Calu3 (cell line): ENCODE measurements around the gene HEYL. TPM values are rescaled to one million over a fixed set of nuclear protein-coding genes. Genes with fewer than 3 reads are reported as not detected.

ENCODE experiments used
- BruUV-seq: library from RNA; stranded (reverse); fragments of 400-500 nt; replicated peaks from 2 replicates; lab custom pipeline; 2021; lab: Mats Ljungman, UMichigan
- CTCF ChIA-PET: fragments of 300-600 bp; sonication (Branson Sonifier 250); formaldehyde crosslinking; loops from one replicate; lab custom pipeline; 2022; ENCODE audit warnings: antibody characterized with exemption; lab: Charles Lee
- DNase-seq: peaks from one replicate; pipeline ENCODE4 v3.0.0; 2022
- H3K27ac Mint-ChIP-seq: one replicate; pipeline ENCODE4 v1.8.0; 2022; ENCODE audit warnings: mixed read lengths; ENCODE audit not compliant: unreplicated experiment
- H3K27me3 Mint-ChIP-seq: one replicate; pipeline ENCODE4 v1.8.0; 2022; ENCODE audit warnings: mixed read lengths; ENCODE audit not compliant: unreplicated experiment
- H3K36me3 Mint-ChIP-seq: one replicate; pipeline ENCODE4 v1.8.0; 2022; ENCODE audit warnings: mild to moderate bottlenecking, moderate library complexity, mixed read lengths; ENCODE audit not compliant: insufficient read depth, unreplicated experiment
- H3K4me1 Mint-ChIP-seq: one replicate; pipeline ENCODE4 v1.8.0; 2022; ENCODE audit warnings: mild to moderate bottlenecking, low read depth, mixed read lengths; ENCODE audit not compliant: unreplicated experiment
- H3K4me3 Mint-ChIP-seq: one replicate; pipeline ENCODE4 v1.8.0; 2022; ENCODE audit warnings: mild to moderate bottlenecking, low read depth, moderate library complexity, mixed read lengths; ENCODE audit not compliant: unreplicated experiment
- H3K9me3 Mint-ChIP-seq: one replicate; pipeline ENCODE4 v1.8.0; 2022; ENCODE audit warnings: low read depth, mixed read lengths; ENCODE audit not compliant: unreplicated experiment
- intact Hi-C: fragments of 100-400 bp; cut with micrococcal nuclease; formaldehyde crosslinking; loops from one replicate; pipeline ENCODE4 v1.10.0; 2022; ENCODE audit not compliant: unreplicated experiment
- total RNA-seq: library from RNA; stranded (reverse); gene quantifications from 2 replicates; pipeline ENCODE4 v1.2.3, GENCODE V29; 2022
- TF ChIP-seq, protein P1 (sequence below): fragments of 200-600 bp; IDR thresholded peaks from one replicate; pipeline ENCODE4 v1.8.0; 2022; ENCODE audit warnings: antibody characterized with exemption; ENCODE audit not compliant: unreplicated experiment

Gene HEYL
- total RNA-seq, 1 experiment from 2014 or later: 0.09 TPM

DNA sequence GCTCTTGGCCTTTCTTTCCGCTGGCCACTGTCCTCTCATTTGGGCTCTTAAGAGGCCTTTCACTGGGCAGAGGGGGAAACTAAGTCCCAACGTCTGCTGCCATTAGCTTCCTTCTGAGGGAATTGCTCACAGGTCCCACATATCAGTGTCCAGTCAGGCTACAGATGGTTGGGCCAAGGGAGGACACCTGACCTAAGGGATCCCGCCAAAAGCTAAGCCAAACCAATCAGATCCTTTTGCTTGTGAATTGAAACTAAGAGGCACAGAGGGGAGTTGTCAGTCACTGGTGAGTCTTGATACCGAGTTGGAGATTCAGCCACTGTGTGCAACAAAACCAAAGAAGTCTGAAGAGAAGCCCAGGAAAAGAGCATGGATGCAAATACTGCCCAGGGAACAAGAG is 38.2 kb upstream of the HEYL start:
- H3K27ac Mint-ChIP-seq: no peak overlapping the region
- no peak for DNase-seq
- H3K27me3 Mint-ChIP-seq: peaks cover 69% of the 10 kb centered on the region
- peaks cover 9% of the 10 kb centered on the region for H3K4me1 Mint-ChIP-seq
- intact Hi-C loops: no loop called here
- CTCF ChIA-PET: interaction anchor here (1.3 kb wide), 1 partner anchor 71 kb away, joined by 3 read pairs; no protein-coding TSS in a partner anchor
- TF ChIP-seq, protein P1, sequence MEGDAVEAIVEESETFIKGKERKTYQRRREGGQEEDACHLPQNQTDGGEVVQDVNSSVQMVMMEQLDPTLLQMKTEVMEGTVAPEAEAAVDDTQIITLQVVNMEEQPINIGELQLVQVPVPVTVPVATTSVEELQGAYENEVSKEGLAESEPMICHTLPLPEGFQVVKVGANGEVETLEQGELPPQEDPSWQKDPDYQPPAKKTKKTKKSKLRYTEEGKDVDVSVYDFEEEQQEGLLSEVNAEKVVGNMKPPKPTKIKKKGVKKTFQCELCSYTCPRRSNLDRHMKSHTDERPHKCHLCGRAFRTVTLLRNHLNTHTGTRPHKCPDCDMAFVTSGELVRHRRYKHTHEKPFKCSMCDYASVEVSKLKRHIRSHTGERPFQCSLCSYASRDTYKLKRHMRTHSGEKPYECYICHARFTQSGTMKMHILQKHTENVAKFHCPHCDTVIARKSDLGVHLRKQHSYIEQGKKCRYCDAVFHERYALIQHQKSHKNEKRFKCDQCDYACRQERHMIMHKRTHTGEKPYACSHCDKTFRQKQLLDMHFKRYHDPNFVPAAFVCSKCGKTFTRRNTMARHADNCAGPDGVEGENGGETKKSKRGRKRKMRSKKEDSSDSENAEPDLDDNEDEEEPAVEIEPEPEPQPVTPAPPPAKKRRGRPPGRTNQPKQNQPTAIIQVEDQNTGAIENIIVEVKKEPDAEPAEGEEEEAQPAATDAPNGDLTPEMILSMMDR: no peak
- H3K36me3 Mint-ChIP-seq: no peaks in the 10 kb centered on the region
- no peaks in the 10 kb centered on the region for H3K9me3 Mint-ChIP-seq
- H3K4me3 Mint-ChIP-seq: no peak overlapping the region
- BruUV-seq: no TSS peak

DNA sequence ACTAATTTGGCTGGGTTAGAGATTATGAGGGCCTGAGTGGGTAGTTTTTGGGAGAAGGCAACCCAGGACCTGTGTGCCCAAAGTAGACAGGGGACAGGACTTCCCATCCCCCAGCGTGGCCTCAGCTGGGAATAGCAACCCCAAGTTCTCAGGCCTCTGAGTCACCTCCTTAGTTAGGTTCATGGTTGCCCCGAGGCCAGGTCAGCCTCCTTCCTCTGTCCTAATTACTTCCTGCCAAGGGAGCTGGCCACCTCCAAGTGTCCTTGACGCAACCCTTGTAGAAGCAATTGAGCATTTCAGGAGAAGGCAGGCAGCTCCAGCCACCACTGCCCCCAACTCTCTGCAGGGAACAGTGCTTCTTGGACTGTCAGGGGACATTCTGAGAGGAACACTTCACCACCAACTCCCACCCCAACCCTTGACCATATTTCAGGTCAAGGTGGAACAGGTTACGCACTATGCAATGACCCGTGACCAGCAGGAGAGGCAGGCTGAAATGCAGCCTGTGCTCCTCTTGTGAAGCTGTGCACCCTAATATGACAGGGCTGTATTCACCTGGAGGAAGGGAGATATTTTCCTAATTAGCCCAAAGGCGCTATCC is 37.6 kb upstream of the HEYL start:
- Mint-ChIP-seq H3K4me1 (peaks cover 9% of the 10 kb centered on the region), H3K36me3 (no peaks in the 10 kb centered on the region), H3K9me3 (no peaks in the 10 kb centered on the region), H3K4me3 (no peak overlapping the region), H3K27ac (no peak overlapping the region), H3K27me3 (peaks cover 69% of the 10 kb centered on the region)
- CTCF ChIA-PET: no interaction called here
- BruUV-seq: no TSS peak
- no peak for DNase-seq
- TF ChIP-seq, protein P1: no peak
- intact Hi-C loops: no loop called here

DNA sequence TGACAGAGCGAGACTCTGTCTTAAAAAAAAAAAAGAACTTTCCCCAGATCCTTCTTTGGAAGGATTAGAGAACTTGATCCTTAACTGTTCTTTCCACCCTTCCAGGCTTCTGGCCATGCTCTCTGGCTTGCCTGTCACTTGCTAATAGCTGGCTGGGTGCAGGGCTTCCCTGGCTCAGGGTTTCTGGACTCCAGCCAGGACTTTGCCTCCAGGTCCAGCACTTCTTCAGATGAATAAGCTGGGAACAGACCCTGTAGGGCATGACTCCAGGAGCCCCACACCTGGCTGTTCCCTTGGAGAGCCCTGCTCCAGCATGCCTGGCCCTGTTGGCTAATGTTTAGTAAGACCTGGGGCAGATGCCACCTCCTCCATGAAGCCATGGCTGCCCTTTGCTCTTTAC is 35.8 kb upstream of the HEYL start:
- intact Hi-C loops: no loop called here
- no peaks in the 10 kb centered on the region for H3K36me3 Mint-ChIP-seq
- H3K4me3 Mint-ChIP-seq: no peak overlapping the region
- CTCF ChIA-PET: no interaction called here
- TF ChIP-seq, protein P1: no peak
- no peaks in the 10 kb centered on the region for H3K9me3 Mint-ChIP-seq
- peaks cover 62% of the 10 kb centered on the region for H3K27me3 Mint-ChIP-seq
- no peak overlapping the region for H3K27ac Mint-ChIP-seq
- H3K4me1 Mint-ChIP-seq: peaks cover 9% of the 10 kb centered on the region
- no TSS peak for BruUV-seq
- no peak for DNase-seq

DNA sequence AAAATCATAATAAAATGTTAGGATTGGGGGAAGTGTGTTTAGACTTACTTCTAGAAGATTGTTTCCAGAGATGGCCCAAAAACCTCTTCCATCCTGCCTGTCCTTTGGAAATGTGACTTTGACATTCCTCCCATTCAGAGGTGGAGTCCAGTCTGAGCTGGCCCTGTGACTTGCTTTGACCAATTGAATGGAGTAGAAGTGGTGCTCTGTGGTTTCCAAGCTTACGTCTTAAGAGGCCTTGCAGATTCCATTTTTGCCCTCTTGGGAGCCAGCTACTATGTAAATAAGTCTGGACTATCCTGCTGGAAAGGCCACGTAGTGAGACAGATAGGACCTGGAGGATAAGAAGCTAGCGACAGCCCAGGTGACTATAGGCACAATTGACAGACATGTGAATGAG is 33.8 kb upstream of the HEYL start:
- Mint-ChIP-seq H3K27me3 (peaks cover 62% of the 10 kb centered on the region), H3K36me3 (no peaks in the 10 kb centered on the region), H3K27ac (no peak overlapping the region), H3K9me3 (no peaks in the 10 kb centered on the region), H3K4me1 (peaks cover 9% of the 10 kb centered on the region), H3K4me3 (no peak overlapping the region)
- DNase-seq: no peak
- BruUV-seq: no TSS peak
- CTCF ChIA-PET: no interaction called here
- TF ChIP-seq, protein P1: no peak
- intact Hi-C loops: no loop called here
